Chondrocyte (in vitro differentiated cells): ENCODE data around the gene PDE11A. TPM values are rescaled to one million over a fixed set of nuclear protein-coding genes. Genes with fewer than 3 reads are reported as not detected.

Experiments
- DNase-seq: peaks from one replicate; pipeline ENCODE4 v3.0.0; 2021; ENCODE audit warnings: mixed read lengths, low spot score
- H3K27ac Mint-ChIP-seq: one replicate; pipeline ENCODE4 v1.8.0; 2021; ENCODE audit warnings: mild to moderate bottlenecking, moderate library complexity, mixed read lengths; ENCODE audit not compliant: unreplicated experiment
- H3K27me3 Mint-ChIP-seq: 2 replicates; pipeline ENCODE4 v1.8.0; 2021; ENCODE audit warnings: low read depth, mixed read lengths
- H3K36me3 Mint-ChIP-seq: 2 replicates; pipeline ENCODE4 v1.8.0; 2021; ENCODE audit warnings: low read depth, mixed read lengths
- H3K4me1 Mint-ChIP-seq: 2 replicates; pipeline ENCODE4 v1.8.0; 2021; ENCODE audit warnings: low read depth, mild to moderate bottlenecking, mixed read lengths
- H3K4me3 Mint-ChIP-seq: one replicate; pipeline ENCODE4 v1.8.0; 2021; ENCODE audit warnings: mild to moderate bottlenecking, moderate library complexity, mixed read lengths; ENCODE audit not compliant: unreplicated experiment
- H3K9me3 Mint-ChIP-seq: 2 replicates; pipeline ENCODE4 v1.8.0; 2021; ENCODE audit warnings: low read depth, mixed read lengths
- total RNA-seq: library from RNA; stranded (reverse); gene quantifications from 3 replicates; pipeline ENCODE4 v1.2.1, GENCODE V29; 2021
- TF ChIP-seq, protein P1 (sequence below): fragments of 200-600 bp; sonication (generic); IDR thresholded peaks from 2 replicates; pipeline ENCODE4 v1.5.0; 2021; ENCODE audit warnings: antibody characterized with exemption, mild to moderate bottlenecking, moderate library complexity

PDE11A gene
- total RNA-seq, 1 donor from 2014 or later = 2.1 TPM

DNA sequence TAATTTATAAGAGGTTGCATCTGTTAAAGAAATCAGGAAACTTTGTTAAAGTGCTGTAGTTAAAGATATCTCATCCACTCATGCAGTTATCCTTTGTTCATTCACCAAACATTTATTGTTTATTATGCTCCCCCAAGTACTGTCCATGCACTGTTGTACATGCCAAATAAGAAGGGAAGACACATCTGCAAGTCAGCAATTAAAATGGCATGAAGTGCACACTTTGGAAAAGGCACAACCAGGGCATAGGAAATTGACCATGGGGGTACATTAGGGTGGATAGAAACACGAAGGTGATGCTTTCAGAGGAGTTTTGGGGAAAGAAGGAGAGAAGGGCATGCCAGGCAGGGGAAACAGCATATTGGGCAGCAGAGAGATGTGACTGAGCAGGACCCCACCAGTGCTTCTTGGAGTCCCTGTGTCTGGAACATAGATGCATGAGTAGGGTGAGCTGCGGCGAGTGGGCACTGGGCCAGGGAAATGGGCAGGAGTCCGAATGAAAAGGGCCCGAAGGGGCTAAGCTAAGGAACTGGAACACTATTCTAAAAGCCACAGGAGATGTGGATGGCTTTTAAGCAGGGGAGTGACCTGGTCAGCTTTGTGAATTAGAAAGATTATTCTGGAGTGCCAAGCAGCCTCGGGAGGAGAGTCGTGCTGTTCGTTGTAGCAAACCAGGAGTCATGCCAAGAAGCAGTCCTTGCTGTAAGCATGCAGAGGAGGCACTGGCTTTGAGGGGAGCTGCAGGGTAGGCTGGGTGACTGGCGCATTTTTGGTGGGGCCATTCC, 363.7 kb downstream of the PDE11A start:
- H3K4me3 Mint-ChIP-seq = no peak overlapping the region
- no peaks in the 10 kb centered on the region for H3K9me3 Mint-ChIP-seq
- TF ChIP-seq, protein P1, sequence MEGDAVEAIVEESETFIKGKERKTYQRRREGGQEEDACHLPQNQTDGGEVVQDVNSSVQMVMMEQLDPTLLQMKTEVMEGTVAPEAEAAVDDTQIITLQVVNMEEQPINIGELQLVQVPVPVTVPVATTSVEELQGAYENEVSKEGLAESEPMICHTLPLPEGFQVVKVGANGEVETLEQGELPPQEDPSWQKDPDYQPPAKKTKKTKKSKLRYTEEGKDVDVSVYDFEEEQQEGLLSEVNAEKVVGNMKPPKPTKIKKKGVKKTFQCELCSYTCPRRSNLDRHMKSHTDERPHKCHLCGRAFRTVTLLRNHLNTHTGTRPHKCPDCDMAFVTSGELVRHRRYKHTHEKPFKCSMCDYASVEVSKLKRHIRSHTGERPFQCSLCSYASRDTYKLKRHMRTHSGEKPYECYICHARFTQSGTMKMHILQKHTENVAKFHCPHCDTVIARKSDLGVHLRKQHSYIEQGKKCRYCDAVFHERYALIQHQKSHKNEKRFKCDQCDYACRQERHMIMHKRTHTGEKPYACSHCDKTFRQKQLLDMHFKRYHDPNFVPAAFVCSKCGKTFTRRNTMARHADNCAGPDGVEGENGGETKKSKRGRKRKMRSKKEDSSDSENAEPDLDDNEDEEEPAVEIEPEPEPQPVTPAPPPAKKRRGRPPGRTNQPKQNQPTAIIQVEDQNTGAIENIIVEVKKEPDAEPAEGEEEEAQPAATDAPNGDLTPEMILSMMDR = no peak
- H3K36me3 Mint-ChIP-seq = no peaks in the 10 kb centered on the region
- peaks cover 5% of the 10 kb centered on the region for H3K27me3 Mint-ChIP-seq
- no peak for DNase-seq
- no peaks in the 10 kb centered on the region for H3K4me1 Mint-ChIP-seq
- H3K27ac Mint-ChIP-seq = no peak overlapping the region

DNA sequence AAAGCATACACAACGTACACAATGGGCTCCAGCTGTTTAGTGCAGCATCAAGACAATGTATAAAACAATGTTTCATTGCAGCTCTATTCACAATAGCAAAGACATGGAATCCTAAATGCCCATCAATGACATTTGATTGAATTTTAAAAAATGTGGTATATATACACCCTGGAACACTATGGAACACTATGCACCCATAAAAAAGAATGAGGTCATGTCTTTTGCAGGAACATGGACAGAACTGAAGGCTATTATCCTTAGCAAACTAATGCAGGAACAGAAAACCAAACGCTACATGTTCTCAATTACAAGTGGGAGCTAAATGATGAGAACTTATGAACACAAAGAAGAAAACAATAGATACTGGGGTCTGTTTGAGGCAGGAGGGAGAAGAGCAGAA, 364.5 kb downstream of the PDE11A start:
- H3K4me3 Mint-ChIP-seq = no peak overlapping the region
- H3K27ac Mint-ChIP-seq = no peak overlapping the region
- no peaks in the 10 kb centered on the region for H3K9me3 Mint-ChIP-seq
- H3K27me3 Mint-ChIP-seq = peaks cover 5% of the 10 kb centered on the region
- H3K4me1 Mint-ChIP-seq = no peaks in the 10 kb centered on the region
- no peak for DNase-seq
- TF ChIP-seq, protein P1 = no peak
- no peaks in the 10 kb centered on the region for H3K36me3 Mint-ChIP-seq

DNA sequence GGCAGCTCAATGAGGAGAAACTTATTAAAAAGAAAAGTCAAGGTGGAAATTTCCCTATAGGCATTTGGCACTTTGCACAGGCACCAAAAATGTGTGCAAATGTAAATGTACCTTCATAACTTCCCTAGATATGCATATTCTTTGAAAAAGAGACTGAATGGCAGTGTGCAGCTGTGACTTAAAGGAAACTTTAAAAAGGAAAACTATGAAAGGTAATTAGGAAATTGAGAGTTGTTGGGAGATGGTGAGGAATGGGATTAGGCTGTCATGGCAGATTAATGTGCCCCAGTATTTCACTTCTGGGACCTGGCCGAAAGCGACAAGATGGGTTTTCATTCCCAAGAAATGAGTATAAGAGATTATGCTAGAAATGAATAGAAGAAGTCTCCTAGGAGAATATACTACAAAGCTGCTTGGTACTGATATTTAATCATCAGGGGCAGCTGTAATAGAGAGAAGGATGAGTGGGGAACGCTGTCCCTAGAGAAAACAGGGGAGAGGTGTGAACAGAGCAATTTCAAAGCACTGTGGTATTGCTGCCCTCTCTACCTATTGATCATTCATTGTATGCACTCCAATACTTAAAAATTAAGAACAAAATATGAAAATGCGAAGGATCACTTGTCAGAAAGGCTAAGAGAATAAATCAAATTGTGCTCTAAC, 366.9 kb downstream of the PDE11A start:
- Mint-ChIP-seq H3K4me1 (no peaks in the 10 kb centered on the region), H3K27ac (no peak overlapping the region)

DNA sequence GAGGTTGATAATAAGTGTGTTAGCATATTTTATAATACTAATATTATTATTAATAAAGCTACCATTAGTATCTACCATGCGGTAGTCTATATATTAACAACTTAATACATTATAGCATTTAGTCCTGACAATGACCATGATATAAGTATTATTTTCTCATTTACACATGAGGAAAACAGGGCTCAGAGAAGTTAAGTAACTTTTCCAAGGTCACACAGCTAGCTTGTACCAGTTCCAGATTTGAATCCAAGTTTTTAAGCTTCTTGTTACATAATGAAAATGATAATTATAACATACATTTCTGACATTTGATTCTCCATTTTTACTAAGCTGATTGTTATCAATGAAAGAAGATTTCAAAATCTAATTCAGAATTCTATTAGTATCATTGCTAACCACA, 369.4 kb downstream of the PDE11A start:
- H3K9me3 Mint-ChIP-seq = no peaks in the 10 kb centered on the region
- H3K4me3 Mint-ChIP-seq = no peak overlapping the region
- H3K27me3 Mint-ChIP-seq = peaks cover 5% of the 10 kb centered on the region
- H3K4me1 Mint-ChIP-seq = no peaks in the 10 kb centered on the region
- DNase-seq = no peak
- no peaks in the 10 kb centered on the region for H3K36me3 Mint-ChIP-seq
- H3K27ac Mint-ChIP-seq = no peak overlapping the region
- TF ChIP-seq, protein P1 = no peak

More for the DNA sequence above, 366.9 kb downstream of the PDE11A start:
- no peaks in the 10 kb centered on the region for H3K36me3 Mint-ChIP-seq
- no peak overlapping the region for H3K4me3 Mint-ChIP-seq
- TF ChIP-seq, protein P1 = no peak
- peaks cover 5% of the 10 kb centered on the region for H3K27me3 Mint-ChIP-seq
- no peak for DNase-seq
- no peaks in the 10 kb centered on the region for H3K9me3 Mint-ChIP-seq

DNA sequence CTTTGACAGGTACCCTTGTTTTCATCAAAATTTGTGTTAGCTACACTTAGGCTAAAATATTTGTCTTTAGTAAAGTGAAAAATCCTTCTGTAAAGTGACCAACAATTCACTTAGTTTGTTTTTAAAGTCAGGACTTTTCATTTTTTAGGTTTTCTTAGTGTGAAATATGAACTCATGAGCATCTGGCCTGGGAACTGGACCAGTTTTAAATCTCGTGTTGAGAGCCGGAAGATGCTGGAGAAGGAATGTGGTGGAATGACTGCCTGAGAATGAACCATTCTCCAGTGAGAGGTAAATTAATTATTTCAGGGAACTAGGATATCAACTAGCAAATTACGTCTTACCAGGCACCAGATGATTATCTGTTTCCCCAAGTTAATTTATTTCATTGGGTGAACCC, 374.3 kb downstream of the PDE11A start:
- no peaks in the 10 kb centered on the region for H3K4me1 Mint-ChIP-seq
- no peaks in the 10 kb centered on the region for H3K36me3 Mint-ChIP-seq
- H3K4me3 Mint-ChIP-seq = no peak overlapping the region
- no peaks in the 10 kb centered on the region for H3K9me3 Mint-ChIP-seq
- TF ChIP-seq, protein P1 = no peak
- H3K27ac Mint-ChIP-seq = no peak overlapping the region
- peaks cover 5% of the 10 kb centered on the region for H3K27me3 Mint-ChIP-seq
- DNase-seq = no peak
